Prostate gland (tissue), 2 donors: ENCODE results near the gene NFATC3.

Source experiments
- POLR2A ChIP-seq: fragments of 450-650 bp; IDR thresholded peaks from one replicate; pipeline ENCODE4 v1.6.1; 2016; ENCODE audit warnings: antibody characterized with exemption, mild to moderate bottlenecking
- TF ChIP-seq, protein P1 (sequence below), 4 experiments: fragments of 200-600 bp in 2 of 4; fragments of 450-650 bp in 2 of 4; sonication (generic) in 2 of 4; IDR thresholded peaks; 1 replicate in 3 of 4; 2 replicates in 1 of 4; pipeline ENCODE4 v1.5.1; 2016 to 2019; ENCODE audit warnings: antibody characterized with exemption in 4 of 4, mild to moderate bottlenecking in 2 of 4, moderate library complexity in 2 of 4

- no peak for TF ChIP-seq POLR2A
- TF ChIP-seq, protein P1, sequence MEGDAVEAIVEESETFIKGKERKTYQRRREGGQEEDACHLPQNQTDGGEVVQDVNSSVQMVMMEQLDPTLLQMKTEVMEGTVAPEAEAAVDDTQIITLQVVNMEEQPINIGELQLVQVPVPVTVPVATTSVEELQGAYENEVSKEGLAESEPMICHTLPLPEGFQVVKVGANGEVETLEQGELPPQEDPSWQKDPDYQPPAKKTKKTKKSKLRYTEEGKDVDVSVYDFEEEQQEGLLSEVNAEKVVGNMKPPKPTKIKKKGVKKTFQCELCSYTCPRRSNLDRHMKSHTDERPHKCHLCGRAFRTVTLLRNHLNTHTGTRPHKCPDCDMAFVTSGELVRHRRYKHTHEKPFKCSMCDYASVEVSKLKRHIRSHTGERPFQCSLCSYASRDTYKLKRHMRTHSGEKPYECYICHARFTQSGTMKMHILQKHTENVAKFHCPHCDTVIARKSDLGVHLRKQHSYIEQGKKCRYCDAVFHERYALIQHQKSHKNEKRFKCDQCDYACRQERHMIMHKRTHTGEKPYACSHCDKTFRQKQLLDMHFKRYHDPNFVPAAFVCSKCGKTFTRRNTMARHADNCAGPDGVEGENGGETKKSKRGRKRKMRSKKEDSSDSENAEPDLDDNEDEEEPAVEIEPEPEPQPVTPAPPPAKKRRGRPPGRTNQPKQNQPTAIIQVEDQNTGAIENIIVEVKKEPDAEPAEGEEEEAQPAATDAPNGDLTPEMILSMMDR (IDR thresholded peaks at IDR 0.05): no peak
These were observed 162.2 kb downstream of the NFATC3 start for GRCh38 chr16:68247400-68247799.
